GM18520 (cell line): Measurements from ENCODE around the gene TBX1.

Source experiments
- ATAC-seq: cut with Tn5 transposase; IDR thresholded peaks from one replicate; pipeline ENCODE4 v1.9.1; 2021; ENCODE audit not compliant: unreplicated experiment

Gene TBX1

DNA sequence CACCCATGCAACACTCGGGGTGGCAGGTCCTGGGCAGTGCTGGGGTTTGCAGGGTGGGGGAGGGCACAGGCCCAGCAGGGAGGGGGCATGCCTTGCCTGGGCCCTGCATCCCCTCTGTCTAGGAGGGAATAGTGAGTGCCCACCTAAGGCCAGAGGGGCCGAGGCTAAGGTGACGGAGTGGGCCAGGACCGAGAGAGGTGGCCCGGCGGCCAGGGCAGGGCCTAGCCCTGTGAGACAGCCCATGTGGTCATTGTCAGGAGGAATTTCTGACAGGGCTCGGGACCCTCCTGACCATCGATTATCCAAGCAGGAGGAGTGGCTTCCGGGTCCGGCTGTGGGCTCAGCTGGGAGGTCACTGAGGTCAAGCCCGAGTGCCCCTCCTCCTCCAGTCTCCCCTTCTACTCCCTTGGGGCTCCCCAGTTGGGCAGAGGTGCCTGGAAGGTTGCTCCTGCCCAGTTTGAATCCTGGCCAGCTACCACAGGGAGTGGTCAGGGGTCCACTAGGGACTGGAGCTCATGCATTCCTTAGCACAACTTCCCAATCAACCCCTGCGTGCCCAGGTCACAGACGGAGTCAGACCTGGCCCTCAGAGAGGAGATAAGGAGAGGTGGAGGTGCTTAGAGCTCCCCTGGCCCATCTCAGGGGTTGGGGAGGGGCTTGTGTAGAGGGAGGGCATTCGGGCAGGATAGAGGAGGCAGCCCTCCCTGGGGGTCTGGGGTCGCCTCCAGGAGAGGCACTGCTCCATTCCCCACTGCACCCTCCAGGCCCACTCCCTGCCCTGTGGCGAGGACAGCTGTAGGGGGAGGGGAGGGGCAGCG is 22.5 kb upstream of the TBX1 start:
- no peak for ATAC-seq

DNA sequence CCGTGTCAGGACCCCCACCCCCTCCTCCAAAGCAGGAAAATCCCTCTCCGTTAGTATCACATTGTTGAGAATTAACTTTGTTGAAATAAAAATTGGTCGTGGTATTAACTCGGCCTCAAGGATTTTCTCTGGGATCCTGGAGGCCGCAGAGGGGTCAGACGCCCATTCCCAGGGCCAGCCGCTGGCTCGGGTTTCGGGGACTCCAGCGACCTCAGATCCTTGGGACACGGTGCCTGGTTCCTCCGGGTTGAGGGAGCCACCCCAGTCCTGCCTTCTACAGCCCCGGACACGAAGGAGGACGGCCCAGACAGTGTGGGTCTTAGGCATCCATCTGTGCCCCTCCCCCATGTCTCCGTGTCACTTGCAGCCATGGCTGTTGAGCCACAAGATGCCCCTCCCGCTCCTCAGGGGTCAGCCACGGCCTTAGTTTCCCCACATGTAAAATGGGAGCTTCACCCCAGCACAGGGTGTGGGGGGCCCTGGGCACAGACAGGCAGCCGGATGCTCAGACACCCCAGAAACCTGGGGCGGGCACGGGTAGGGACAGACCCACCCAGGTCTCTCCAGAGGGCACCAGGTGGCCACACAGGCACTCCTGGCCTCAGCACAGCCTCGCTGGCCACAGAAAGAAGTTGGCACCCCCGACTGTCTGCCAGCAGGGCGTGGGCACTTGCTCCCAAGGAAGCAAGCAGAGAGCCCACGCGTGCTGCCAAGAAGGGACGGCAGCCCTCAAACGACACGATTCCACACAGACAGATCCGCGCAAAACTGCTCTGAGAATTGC is 21.7 kb upstream of the TBX1 start:
- no peak for ATAC-seq

DNA sequence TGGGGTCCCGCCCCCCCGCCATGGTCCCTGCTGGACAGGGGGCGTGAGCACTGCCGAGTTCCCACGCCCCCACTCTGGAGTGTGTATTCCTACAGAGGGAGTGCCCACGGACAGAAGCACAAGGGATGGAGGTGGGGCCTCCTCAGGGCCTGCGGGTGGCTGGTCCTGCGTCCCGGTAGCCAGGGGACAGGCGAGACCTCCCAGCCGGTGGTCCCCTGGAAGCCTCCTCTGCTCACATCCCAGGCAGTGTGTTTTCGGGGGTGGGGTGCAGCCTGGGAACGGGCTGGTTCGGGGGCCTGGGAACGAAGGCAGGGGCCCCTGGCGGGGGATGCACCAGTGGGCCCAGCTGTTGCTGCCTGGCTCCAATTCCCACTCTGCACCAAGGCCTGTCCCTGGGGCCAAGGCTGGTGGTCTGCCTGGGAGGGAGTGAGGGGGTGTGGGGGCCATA is 21.1 kb upstream of the TBX1 start:
- no peak for ATAC-seq

DNA sequence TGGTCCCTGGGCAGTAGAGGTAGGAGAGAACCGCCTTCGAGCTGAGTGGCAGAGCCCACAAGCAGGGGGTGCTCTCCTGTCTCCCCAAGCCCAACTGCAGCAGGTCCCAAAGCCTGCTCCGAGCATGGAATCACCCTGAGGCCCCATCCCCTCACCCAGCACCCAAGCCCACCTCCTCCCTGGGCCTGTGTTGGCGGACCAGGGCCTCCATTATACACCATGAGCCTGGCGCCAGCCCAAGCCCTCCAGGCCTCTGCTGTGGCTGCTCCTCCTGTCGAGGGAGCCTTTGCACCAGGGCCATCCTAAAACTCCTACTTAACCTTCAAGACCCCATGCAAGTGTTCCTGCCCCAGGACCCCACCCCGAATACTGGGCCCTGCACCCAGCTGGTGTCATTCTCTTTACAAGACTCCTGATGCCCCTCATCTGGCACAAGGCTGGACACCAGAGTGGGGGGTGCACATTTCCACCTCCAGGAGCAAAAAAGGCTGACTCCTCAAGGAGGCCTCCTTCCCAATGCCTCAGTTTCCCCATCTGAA is 20.6 kb upstream of the TBX1 start:
- ATAC-seq, result no peak

DNA sequence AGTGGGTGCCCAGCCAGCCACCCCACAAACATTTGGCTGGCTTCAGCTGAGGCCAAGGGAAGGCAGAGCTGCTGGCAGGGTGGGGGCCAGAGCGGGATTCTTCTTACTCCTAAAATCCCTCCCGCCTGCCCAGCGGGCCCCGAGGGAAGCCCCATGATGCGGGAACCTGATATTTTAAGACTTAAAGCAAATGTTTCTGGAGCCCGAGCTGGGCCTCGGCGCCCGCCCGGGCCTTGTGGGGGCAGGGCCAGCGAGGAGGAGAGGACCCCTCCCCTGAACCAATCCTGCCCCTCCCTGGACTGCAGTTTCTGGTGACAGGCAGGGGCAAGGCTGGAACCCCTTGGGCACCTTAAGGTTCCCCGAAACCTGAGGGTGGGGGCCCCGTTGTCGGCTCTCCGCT is 20.0 kb upstream of the TBX1 start:
- ATAC-seq, result no peak

DNA sequence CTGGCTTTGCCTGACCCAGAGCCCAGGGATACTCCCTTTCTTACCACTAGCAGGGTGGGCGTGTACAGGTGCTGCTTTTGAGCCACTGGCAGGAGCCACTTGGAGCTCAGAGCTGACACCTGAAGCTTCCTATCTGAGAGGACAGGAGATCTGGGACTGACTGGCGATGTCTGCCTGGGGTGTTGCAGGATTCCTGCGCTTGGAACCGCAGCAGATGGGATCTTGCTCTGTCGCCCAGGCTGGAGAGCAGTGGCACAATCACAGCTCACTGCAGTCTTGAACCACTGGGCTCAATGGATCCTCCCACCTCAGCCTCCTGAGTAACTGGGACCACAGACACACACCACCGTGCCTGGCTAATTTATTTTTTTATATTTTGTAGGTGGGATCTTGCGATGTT is 19.5 kb upstream of the TBX1 start:
- no peak for ATAC-seq

DNA sequence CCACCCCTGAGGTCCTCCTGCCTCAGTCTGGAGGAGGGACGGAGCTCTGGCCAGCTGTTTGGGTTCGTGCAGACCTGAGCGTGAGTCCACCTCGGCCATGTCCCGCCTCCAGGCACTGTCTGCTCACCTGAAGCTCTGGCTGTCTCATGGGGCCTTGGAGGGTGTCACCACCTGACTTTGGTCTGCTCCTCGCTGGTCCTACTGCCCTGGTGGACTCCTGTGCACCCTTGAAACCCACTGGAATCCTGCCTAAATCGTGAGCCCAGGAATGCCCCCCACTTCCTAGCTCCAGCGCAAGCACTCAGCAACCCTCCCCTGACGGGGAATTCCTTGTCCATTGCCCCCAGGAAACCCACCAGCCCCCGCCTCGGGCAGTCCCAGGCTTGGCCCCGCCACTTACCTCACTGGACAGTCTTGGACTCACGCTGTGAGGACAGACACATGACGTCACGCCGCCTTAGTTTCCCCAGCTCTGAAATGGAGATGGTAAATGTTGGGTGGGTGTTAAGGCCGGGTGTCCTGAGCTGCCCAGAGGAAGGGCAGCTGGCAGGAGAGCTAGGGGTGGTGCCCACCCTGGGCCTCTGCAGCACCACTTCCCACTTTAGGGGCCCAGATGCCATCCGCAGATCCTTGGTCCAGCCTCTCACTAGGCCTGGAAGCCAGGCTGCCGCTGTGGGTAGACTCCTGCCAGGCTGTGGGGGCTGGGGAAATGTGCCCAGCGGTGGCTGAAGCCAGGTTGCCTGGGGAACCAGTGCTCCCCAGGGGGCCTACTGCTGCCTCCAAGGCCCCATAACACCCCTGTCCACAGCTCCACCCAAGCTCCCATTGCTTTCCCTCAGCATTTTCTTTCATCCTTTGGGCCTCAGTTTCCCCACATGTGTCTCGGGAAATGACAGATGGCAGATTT is 18.2 kb upstream of the TBX1 start:
- no peak for ATAC-seq

DNA sequence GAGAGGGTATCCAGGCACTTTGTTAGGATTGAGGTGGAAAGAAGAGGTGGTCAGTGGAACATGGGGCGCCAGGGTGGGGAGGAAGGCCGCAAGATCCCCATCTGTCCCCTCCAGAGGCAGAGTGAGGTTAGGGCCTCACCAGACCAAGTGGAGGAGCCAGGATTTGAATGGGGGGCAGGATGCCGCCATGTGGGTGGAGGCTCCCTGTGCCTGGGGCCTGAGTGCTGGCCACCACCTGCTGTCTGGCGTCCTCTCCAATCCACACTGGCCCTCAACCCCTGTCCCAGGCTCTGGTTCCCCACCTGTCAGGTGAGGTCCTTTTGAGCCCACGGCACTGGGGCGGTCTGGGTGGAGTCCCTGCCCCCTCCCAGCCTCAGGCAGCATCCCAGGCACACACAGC is 17.5 kb upstream of the TBX1 start:
- no peak for ATAC-seq

DNA sequence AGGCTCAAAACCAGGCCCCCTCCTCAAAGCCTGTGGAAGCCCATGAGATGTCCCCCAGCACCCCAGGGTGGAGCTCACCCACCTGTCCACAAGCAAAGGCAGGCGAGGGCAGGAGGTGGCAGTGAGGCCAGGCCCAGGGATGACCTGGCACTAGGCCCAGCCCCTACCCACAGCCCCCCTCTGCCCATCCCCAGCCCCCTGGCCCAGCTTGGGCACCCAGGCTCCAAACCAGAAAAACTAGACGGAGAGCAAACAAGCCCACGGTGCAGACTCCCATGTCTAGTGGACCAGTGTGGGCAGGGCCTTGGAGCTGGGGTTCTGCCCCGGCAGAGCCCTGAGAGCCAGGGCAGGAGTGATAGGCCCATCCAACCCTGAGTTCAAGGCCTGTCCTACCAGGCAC is 16.9 kb upstream of the TBX1 start:
- no peak for ATAC-seq

DNA sequence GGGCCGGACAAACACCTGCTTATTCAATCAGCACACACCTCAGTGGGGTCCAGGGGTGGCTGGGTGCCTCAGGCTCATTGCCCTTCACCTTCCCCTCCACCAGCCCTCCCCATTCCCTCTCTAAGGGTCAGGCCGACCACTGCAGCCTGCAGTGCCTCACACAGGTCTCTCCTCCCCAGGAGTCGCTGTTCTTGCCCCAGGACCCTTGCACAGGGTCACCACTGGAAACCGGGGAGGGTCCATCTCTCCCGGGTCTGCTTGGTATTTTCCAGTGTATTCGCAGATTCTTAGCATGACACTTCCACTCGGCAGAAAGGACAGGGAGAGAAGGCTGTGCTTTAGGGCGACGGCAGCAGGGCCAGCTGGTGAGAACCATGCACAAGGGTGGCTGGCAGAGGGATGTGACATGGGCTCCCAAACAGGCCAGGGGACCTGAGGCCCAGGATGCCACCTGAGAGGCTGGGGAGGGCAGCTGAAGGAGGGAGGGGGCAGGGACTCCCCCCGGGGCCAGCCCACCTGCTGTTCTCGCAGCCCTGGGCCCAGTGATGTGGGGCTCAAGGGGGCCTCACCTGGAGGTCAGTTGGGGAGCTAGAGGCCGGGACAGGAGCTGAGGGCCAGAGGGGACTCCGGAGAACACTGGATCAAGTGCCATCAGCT is 16.1 kb upstream of the TBX1 start:
- no peak for ATAC-seq

DNA sequence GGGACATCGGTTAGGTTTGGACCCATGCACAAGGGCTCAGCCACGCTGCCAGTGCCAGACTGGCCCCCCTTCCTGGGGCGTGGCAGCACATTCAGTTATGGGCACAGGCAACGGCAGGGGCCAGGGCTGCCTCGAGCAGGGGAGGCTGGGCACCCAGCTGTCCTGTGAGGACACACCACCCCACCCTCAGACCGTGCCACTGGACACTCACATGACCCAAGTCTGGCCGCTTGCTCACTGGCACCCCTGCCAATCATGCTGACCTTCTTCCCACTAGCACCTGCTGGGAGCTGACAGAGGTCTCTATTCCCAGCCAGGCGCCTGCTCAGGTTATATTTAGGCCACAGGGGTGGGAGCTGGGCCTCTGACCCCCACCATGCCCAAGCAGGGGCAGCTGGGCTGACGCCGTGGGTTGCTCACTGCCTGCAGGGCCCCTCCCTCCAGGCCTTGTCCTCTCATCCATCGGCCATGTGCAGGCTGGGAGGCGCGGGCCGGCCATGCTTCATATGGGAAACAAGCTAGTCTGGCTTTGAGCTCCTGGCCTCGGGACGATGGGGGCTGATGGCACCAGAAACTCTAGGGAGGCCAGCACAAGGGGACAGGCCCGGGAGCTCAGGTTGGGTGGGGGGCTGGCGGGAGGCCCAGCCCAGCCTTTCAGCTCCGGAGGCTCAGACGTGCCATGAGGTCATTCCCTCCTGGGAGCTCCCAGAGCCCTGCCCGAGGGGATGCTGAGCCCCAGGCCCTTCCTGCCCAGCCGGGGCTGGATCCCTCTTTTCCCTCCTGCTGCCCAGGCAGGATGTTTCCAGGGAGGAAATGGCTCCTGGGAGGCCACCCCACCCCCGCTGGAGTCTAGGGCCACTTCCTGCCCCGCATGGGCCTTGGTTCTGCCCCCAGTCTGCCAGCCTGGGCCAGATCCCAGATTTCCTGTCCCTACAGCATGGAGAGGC is 15.2 kb upstream of the TBX1 start:
- no peak for ATAC-seq

DNA sequence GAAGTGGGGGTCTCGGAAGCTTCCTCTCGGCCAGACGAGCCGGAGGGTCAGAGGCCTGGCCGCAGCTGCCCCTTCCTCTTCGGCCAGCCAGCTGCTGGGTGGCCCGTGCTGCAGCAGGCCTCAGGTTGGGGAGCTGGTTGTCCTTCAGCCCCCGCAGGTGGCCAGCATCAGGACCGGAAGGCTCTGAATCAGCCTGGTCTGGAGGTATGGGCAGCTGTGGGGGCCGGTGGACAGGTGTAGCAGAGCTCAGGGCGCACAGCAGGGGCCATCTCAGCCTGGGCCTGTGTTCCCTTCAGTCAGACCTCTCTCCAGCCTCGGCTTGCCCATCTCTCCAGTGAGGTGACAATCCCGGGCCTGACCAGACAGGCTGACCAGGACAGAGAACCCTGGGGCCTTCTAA is 13.9 kb upstream of the TBX1 start:
- no peak for ATAC-seq

DNA sequence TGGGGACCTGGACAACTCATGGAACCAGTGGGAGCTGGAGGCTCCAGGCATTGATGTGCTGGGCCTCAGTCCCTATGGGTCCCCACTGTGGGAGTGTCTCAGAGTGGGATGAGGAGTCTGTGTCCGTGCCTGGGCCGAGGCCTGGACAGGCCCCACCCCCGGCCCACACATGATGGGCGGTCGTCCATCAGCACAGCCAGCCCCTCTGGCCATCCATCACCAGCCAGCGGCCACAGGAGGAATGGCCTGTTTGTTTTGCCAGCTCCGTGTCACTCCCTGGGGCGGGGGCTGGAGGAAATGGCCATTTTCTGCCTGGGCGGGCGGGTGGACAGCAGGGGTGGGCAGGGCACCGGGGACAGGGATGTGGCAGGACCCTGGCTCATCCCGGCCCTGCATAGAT is 13.0 kb upstream of the TBX1 start:
- ATAC-seq, result no peak

DNA sequence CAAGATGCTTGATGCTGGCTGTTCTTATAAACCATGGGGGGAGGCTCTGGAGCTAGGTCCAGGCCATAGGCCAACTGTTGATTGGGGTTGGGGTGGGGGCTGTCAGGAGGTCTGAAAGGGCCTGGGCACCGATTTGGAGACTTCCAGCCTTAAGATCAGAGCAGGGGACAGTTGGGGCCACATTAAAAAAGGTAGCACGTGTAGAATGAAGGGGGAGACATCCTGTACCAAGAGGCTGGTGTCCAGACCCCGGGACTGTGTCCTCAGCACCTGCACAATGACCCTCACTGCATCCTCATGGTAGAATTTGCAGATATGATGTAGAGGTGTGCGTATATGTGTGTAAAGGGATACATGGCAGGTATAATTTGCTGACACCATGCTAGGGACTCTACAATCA is 12.4 kb upstream of the TBX1 start:
- ATAC-seq, result no peak

DNA sequence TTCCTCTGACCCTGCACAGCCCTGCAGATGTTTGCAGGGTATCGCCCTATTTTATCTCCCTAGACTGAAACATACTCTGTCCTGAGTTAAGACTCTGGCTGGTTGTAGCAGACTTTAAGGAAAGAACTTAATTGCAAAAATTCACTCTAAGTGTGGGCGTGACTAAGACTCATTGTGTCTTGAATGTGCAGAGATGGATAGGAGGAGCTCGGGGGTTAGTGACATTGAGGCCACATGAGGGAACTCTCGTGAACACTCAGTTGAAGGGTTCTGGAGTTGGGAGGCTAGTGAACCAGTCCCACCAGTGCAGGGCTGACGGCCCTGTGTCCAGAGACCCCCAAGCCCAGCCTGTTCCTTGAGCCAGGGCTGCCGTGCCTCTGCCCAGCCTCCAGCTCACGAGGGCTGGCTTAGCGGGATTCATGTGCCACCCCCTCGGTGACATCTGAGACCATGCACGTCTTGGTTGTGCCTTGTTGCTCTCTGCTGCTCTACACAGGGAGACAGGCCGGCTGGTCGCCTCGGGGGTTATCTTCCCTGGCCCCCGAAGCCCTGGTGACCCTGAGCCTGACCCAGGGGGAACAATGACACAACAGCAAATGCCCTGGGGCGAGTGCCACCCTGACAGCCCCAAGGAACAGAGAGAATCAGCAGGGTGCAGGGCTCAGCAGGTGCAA is 11.4 kb upstream of the TBX1 start:
- no peak for ATAC-seq

DNA sequence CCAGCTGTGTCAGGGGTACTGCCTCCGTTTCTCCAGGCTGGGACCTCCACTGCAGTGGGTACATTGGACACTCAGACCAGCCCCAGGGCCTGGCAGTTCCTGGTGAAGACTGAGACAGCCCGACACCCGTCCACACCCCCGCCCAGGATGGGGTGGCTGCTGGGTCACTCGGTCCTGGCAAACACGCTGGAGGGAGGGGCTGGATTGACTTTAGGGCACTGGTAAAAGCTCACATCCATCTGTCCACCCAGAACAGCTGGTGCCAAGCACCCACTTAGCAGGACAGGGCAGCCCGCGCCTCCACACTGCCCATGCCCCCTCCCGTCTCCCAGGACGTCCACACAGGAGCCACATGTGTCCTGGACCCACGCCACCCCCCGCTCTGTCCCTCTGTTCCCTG is 10.7 kb upstream of the TBX1 start:
- ATAC-seq, result no peak

DNA sequence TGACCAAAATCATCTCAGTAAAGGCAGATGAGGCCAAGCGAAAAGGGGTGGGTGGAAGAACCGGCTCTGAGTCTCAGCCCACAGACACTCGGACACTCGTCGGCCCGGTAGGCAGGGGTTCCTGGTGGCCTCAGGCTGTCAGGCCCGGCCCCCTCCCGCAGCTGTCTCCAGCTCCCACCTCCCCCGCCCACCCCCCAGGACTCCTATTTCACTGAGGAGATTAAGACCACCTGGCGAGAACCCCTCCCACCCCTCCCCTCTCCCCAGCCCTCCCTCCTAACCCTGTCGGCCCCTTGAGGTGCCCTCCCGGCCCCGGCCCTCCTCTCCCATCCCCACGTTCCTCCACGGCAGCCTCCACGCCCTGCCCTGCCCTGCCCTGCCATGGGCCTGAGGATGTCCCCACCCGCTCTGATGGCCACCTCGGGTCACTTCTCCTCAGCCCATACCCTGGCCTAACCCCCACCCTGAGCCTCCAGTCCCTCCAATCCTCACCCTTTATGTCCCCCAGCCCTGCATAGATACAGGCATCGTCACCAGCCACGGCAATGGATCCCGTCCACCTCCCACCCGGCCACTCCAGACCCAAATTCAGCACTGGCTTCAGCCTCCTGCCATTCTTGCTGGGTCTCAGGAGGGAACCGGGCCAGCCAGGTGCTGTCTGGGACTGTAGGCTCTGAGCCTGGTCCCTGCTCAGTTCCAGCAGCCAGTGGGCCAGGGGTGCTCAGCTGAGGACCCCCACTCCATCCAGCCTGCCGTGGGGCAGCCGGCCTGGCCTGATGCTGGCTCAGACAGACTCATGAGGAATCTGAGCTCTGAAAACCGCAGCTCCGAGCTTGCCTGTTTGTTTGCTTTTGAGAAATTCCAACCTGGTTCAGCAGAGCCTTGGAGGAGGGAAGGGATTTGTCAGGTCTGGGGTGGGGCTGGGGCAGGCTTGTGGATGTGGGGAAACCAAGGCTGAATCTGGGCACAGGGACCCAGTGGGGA is 9.8 kb upstream of the TBX1 start:
- no peak for ATAC-seq
